ENCODE results near the gene INPP5K.
"Not testable (repeated sequence)": the region's sequence is repeated elsewhere in the genome, so short reads cannot be mapped to it uniquely, and the experiment has no call there.

INPP5K gene

GRCh38 chr17:1526876-1527275 lies 10.5 kb upstream of the INPP5K start:
- H3K4me3 Mint-ChIP-seq, H3K27me3 Mint-ChIP-seq, H3K9me3 Mint-ChIP-seq, H3K4me1 Mint-ChIP-seq, ATAC-seq, DNase-seq: not testable (repeated sequence)
- peak overlapping the region in 1 of 2 donors; percentile 27 for H3K27ac Mint-ChIP-seq

- no peak for ATAC-seq
These were observed 6.2 kb upstream of the INPP5K start for GRCh38 chr17:1522626-1523025.

GRCh38 chr17:1521086-1521640 lies 4.8 kb upstream of the INPP5K start:
- H3K27me3 Mint-ChIP-seq = no peaks in the 10 kb centered on the region
- H3K9me3 Mint-ChIP-seq = no peaks in the 10 kb centered on the region
- ATAC-seq (no peak), DNase-seq (no peak)
- H3K27ac Mint-ChIP-seq = no peak overlapping the region
- peaks cover 18% of the 10 kb centered on the region for H3K4me1 Mint-ChIP-seq
- H3K4me3 Mint-ChIP-seq = no peak overlapping the region

More at GRCh38 chr17:1522626-1523025, 6.2 kb upstream of the INPP5K start:
- Mint-ChIP-seq H3K4me3 (no peak overlapping the region), H3K27me3 (no peaks in the 10 kb centered on the region), H3K9me3 (no peaks in the 10 kb centered on the region), H3K27ac (no peak overlapping the region), H3K4me1 (peaks cover 15% of the 10 kb centered on the region)
- DNase-seq = no peak

GRCh38 chr17:1519678-1520077 lies 3.3 kb upstream of the INPP5K start:
- no peak for ATAC-seq

GRCh38 chr17:1518410-1518809 lies 2.0 kb upstream of the INPP5K start:
- ATAC-seq = no peak
- Mint-ChIP-seq H3K4me3 (peak overlapping the region; percentile 21 to 90), H3K27ac (no peak overlapping the region), H3K27me3 (no peaks in the 10 kb centered on the region), H3K9me3 (no peaks in the 10 kb centered on the region), H3K4me1 (peaks cover 42% of the 10 kb centered on the region)
- no peak for DNase-seq

More at GRCh38 chr17:1519678-1520077, 3.3 kb upstream of the INPP5K start:
- no peaks in the 10 kb centered on the region for H3K9me3 Mint-ChIP-seq
- no peak for DNase-seq
- peaks cover 31% of the 10 kb centered on the region for H3K4me1 Mint-ChIP-seq
- H3K4me3 Mint-ChIP-seq = no peak overlapping the region
- H3K27ac Mint-ChIP-seq = no peak overlapping the region
- H3K27me3 Mint-ChIP-seq = no peaks in the 10 kb centered on the region

- Mint-ChIP-seq H3K27ac (peak overlapping the region; percentile 79 to 87), H3K27me3 (no peaks in the 10 kb centered on the region), H3K9me3 (no peaks in the 10 kb centered on the region), H3K4me3 (peak overlapping the region; percentile 87 to 90), H3K4me1 (peaks cover 42% of the 10 kb centered on the region)
- peak; percentile 45 for ATAC-seq
- peak; percentile 46 to 64 for DNase-seq
These were observed 598 bp downstream of the INPP5K start for GRCh38 chr17:1515640-1516387.

- Mint-ChIP-seq H3K4me3 (no peak overlapping the region), H3K27ac (no peak overlapping the region), H3K27me3 (no peaks in the 10 kb centered on the region), H3K9me3 (no peaks in the 10 kb centered on the region), H3K4me1 (peaks cover 31% of the 10 kb centered on the region)
- ATAC-seq (no peak), DNase-seq (no peak)
These were observed 4.1 kb downstream of the INPP5K start for GRCh38 chr17:1512351-1512750.

- Mint-ChIP-seq H3K9me3 (no peaks in the 10 kb centered on the region), H3K27me3 (no peaks in the 10 kb centered on the region), H3K4me1 (peaks cover 31% of the 10 kb centered on the region), H3K4me3 (no peak overlapping the region), H3K27ac (no peak overlapping the region)
- ATAC-seq (no peak), DNase-seq (no peak)
These were observed 4.6 kb downstream of the INPP5K start for GRCh38 chr17:1511756-1512321.

- ATAC-seq = no peak
- DNase-seq = no peak
- no peaks in the 10 kb centered on the region for H3K9me3 Mint-ChIP-seq
- H3K27me3 Mint-ChIP-seq = no peaks in the 10 kb centered on the region
- no peak overlapping the region for H3K4me3 Mint-ChIP-seq
- peaks cover 31% of the 10 kb centered on the region for H3K4me1 Mint-ChIP-seq
- no peak overlapping the region for H3K27ac Mint-ChIP-seq
These were observed 5.1 kb downstream of the INPP5K start for GRCh38 chr17:1511290-1511689.

- Mint-ChIP-seq H3K27me3 (no peaks in the 10 kb centered on the region), H3K27ac (no peak overlapping the region), H3K4me1 (peaks cover 16% of the 10 kb centered on the region), H3K9me3 (no peaks in the 10 kb centered on the region), H3K4me3 (no peak overlapping the region)
- ATAC-seq = no peak
- no peak for DNase-seq
These were observed 7.0 kb downstream of the INPP5K start for GRCh38 chr17:1509290-1509881.

- not testable (repeated sequence) for H3K4me1 Mint-ChIP-seq, DNase-seq, H3K27ac Mint-ChIP-seq, H3K4me3 Mint-ChIP-seq, H3K27me3 Mint-ChIP-seq, H3K9me3 Mint-ChIP-seq, ATAC-seq
These were observed 7.7 kb downstream of the INPP5K start for GRCh38 chr17:1508709-1509108.

- H3K27me3 Mint-ChIP-seq = no peaks in the 10 kb centered on the region
- no peak overlapping the region for H3K4me3 Mint-ChIP-seq
- ATAC-seq (no peak), DNase-seq (no peak)
- no peaks in the 10 kb centered on the region for H3K9me3 Mint-ChIP-seq
- peaks cover 7% of the 10 kb centered on the region for H3K4me1 Mint-ChIP-seq
- H3K27ac Mint-ChIP-seq = no peak overlapping the region
These were observed 9.7 kb downstream of the INPP5K start for GRCh38 chr17:1506649-1507267.

- Mint-ChIP-seq H3K4me3 (no peak overlapping the region), H3K4me1 (peaks cover 7% of the 10 kb centered on the region), H3K27me3 (no peaks in the 10 kb centered on the region), H3K9me3 (no peaks in the 10 kb centered on the region), H3K27ac (peak overlapping the region in 1 of 2 donors; percentile 42)
- no peak for DNase-seq
- no peak for ATAC-seq
These were observed 10.8 kb downstream of the INPP5K start for GRCh38 chr17:1505586-1505985.

- Mint-ChIP-seq H3K27me3 (no peaks in the 10 kb centered on the region), H3K4me3 (no peak overlapping the region), H3K27ac (no peak overlapping the region), H3K4me1 (peaks cover 7% of the 10 kb centered on the region), H3K9me3 (no peaks in the 10 kb centered on the region)
- no peak for DNase-seq
- ATAC-seq = no peak
These were observed 11.5 kb downstream of the INPP5K start for GRCh38 chr17:1504866-1505265.

- DNase-seq (no peak), ATAC-seq (no peak)
- Mint-ChIP-seq H3K9me3 (no peaks in the 10 kb centered on the region), H3K27me3 (no peaks in the 10 kb centered on the region), H3K4me1 (peaks cover 5% of the 10 kb centered on the region), H3K27ac (peak overlapping the region in 1 of 2 donors; percentile 17), H3K4me3 (no peak overlapping the region)
These were observed 12.7 kb downstream of the INPP5K start for GRCh38 chr17:1503699-1504098.

- Mint-ChIP-seq H3K4me1 (peaks cover 5% of the 10 kb centered on the region), H3K27me3 (no peaks in the 10 kb centered on the region), H3K4me3 (no peak overlapping the region), H3K9me3 (no peaks in the 10 kb centered on the region), H3K27ac (no peak overlapping the region)
- no peak for DNase-seq
- peak; percentile 24 for ATAC-seq
These were observed 17.5 kb downstream of the INPP5K start for GRCh38 chr17:1498869-1499268.
